ENCODE results near the gene PARVB.

PARVB gene

GRCh38 chr22:44218071-44218470 lies 194.0 kb downstream of the PARVB start:
- TF ChIP-seq CTCF (IDR thresholded peaks at IDR 0.05; ENCODE audit: low read depth, low read length), result no peak
- DNase-seq (ENCODE audit: extremely low read depth, low read depth), result no peak

- TF ChIP-seq CTCF (IDR thresholded peaks at IDR 0.05; ENCODE audit: low read depth, low read length), result no peak
- DNase-seq (ENCODE audit: extremely low read depth, low read depth), result no peak
Measured at GRCh38 chr22:44219101-44219870, 195.2 kb downstream of the PARVB start.

GRCh38 chr22:44220727-44221680 lies 196.9 kb downstream of the PARVB start:
- TF ChIP-seq CTCF (IDR thresholded peaks at IDR 0.05; ENCODE audit: low read depth, low read length), result no peak
- DNase-seq (ENCODE audit: extremely low read depth, low read depth), result no peak

- no peak for TF ChIP-seq CTCF (IDR thresholded peaks at IDR 0.05; ENCODE audit: low read depth, low read length)
- DNase-seq (ENCODE audit: extremely low read depth, low read depth), result no peak
Measured at GRCh38 chr22:44221710-44222475, 197.8 kb downstream of the PARVB start.
